HG03159 (cell line): Measurements from ENCODE around the gene RASGRP3.

ENCODE experiments used
- ATAC-seq: cut with Tn5 transposase; IDR thresholded peaks from one replicate; pipeline ENCODE4 v1.9.1; 2021; ENCODE audit warnings: mild to moderate bottlenecking, moderate library complexity; ENCODE audit not compliant: unreplicated experiment

The RASGRP3 gene

GRCh38 chr2:33518929-33519328, 42.5 kb downstream of the RASGRP3 start:
- ATAC-seq: no peak

GRCh38 chr2:33521791-33522281, 45.4 kb downstream of the RASGRP3 start:
- no peak for ATAC-seq

- ATAC-seq: no peak
Observed at GRCh38 chr2:33522576-33522975, 46.1 kb downstream of the RASGRP3 start.

GRCh38 chr2:33525666-33526065, 49.2 kb downstream of the RASGRP3 start:
- no peak for ATAC-seq

GRCh38 chr2:33526132-33526531, 49.7 kb downstream of the RASGRP3 start:
- ATAC-seq: peak; percentile 34

GRCh38 chr2:33526921-33527320, 50.5 kb downstream of the RASGRP3 start:
- no peak for ATAC-seq

- ATAC-seq: no peak
Observed at GRCh38 chr2:33528441-33528950, 52.0 kb downstream of the RASGRP3 start.

- ATAC-seq: no peak
Observed at GRCh38 chr2:33529771-33530481, 53.5 kb downstream of the RASGRP3 start.

- ATAC-seq: no peak
Observed at GRCh38 chr2:33530690-33531548, 54.5 kb downstream of the RASGRP3 start.

GRCh38 chr2:33531549-33532059, 55.2 kb downstream of the RASGRP3 start:
- ATAC-seq: no peak

GRCh38 chr2:33532146-33532545, 55.7 kb downstream of the RASGRP3 start:
- ATAC-seq: no peak

- ATAC-seq: no peak
Observed at GRCh38 chr2:33532966-33533365, 56.5 kb downstream of the RASGRP3 start.

GRCh38 chr2:33535421-33535820, 59.0 kb downstream of the RASGRP3 start:
- no peak for ATAC-seq

GRCh38 chr2:33541243-33541642, 64.8 kb downstream of the RASGRP3 start:
- ATAC-seq: no peak

GRCh38 chr2:33550206-33550605, 73.8 kb downstream of the RASGRP3 start:
- ATAC-seq: no peak

GRCh38 chr2:33552758-33553461, 76.5 kb downstream of the RASGRP3 start:
- ATAC-seq: no peak

GRCh38 chr2:33555681-33556080, 79.2 kb downstream of the RASGRP3 start:
- no peak for ATAC-seq

- ATAC-seq: no peak
Observed at GRCh38 chr2:33559328-33559727, 82.9 kb downstream of the RASGRP3 start.

GRCh38 chr2:33560017-33560416, 83.6 kb downstream of the RASGRP3 start:
- no peak for ATAC-seq

- ATAC-seq: no peak
Observed at GRCh38 chr2:33561872-33562271, 85.4 kb downstream of the RASGRP3 start.

- no peak for ATAC-seq
Observed at GRCh38 chr2:33570681-33571080, 94.2 kb downstream of the RASGRP3 start.
